Endothelial cell of umbilical vein (primary cell): ENCODE results near the gene PRR15. TPM values are rescaled to one million over a fixed set of nuclear protein-coding genes. Genes with fewer than 3 reads are reported as not detected.

Experiments used
- BruUV-seq: library from RNA; stranded (reverse); fragments of 400-500 nt; replicated peaks from 2 replicates; lab custom pipeline; 2021; lab: Mats Ljungman, UMichigan
- CTCF ChIA-PET: fragments of 300-600, 350-600 bp; sonication (Branson Sonifier 250); formaldehyde crosslinking; loops from one replicate; lab custom pipeline; 2021; ENCODE audit warnings: antibody characterized with exemption, inconsistent platforms; lab: Charles Lee
- POLR2A ChIA-PET: fragments of 300-600, 350-600 bp; sonication (Branson Sonifier 250); formaldehyde crosslinking; loops from one replicate; lab custom pipeline; 2021; ENCODE audit warnings: antibody characterized with exemption, inconsistent platforms; lab: Charles Lee
- DNase-seq: peaks from one replicate; pipeline ENCODE4 v3.0.0-alpha.2; 2011; ENCODE audit warnings: low read depth, low spot score
- FAIRE-seq: peaks from 2 replicates; lab custom pipeline; 2011; peaks lifted over from hg19 to GRCh38; lab: Jason Lieb, UNC
- H2AFZ ChIP-seq: 2 replicates; pipeline ENCODE4 v1.6.0; 2012; ENCODE audit warnings: low read depth, low read length, control low read depth, inconsistent platforms
- H3K27ac ChIP-seq: 2 replicates; pipeline ENCODE4 v1.5.1; 2011; ENCODE audit warnings: low read depth, mild to moderate bottlenecking, control low read depth, low read length, moderate library complexity; ENCODE audit not compliant: insufficient read depth
- H3K27me3 ChIP-seq, 2 experiments: 2 replicates each; pipeline versions ENCODE4 v1.6.0 to v1.6.1; 2011; ENCODE audit warnings: low read length in 2 of 2, mixed read lengths in 1 of 2; ENCODE audit not compliant: control insufficient read depth in 2 of 2, insufficient read depth in 2 of 2
- H3K36me3 ChIP-seq, 2 experiments: 2 replicates in 1 of 2; 3 replicates in 1 of 2; pipeline ENCODE4 v1.5.1; 2011; ENCODE audit warnings: low read length in 2 of 2, mild to moderate bottlenecking in 1 of 2, moderate library complexity in 1 of 2; ENCODE audit not compliant: control insufficient read depth in 2 of 2, insufficient read depth in 2 of 2; ENCODE audit errors: extremely low read depth in 1 of 2
- H3K4me1 ChIP-seq: 3 replicates; pipeline ENCODE4 v1.5.1; 2011; ENCODE audit warnings: mild to moderate bottlenecking, low read length; ENCODE audit not compliant: control insufficient read depth, insufficient read depth; ENCODE audit errors: extremely low read depth
- H3K4me2 ChIP-seq: 2 replicates; pipeline ENCODE4 v1.6.1; 2011; ENCODE audit warnings: low read length, control low read depth, mixed read lengths; ENCODE audit not compliant: insufficient read depth
- H3K4me3 ChIP-seq, 3 experiments: fragments of 200-600 bp in 1 of 3; sonication (generic), shearing (Covaris generic) in 1 of 3; replicated peaks in 1 of 3; 2 replicates each; pipeline ENCODE4 v1.5.1; 2011 to 2016; ENCODE audit warnings: control low read depth in 3 of 3, low read length in 3 of 3, mild to moderate bottlenecking in 2 of 3, inconsistent platforms in 1 of 3, low read depth in 1 of 3, moderate library complexity in 1 of 3; ENCODE audit not compliant: insufficient read depth in 1 of 3
- H3K79me2 ChIP-seq: 2 replicates; pipeline ENCODE4 v1.6.0; 2012; ENCODE audit warnings: low read length, inconsistent platforms; ENCODE audit not compliant: control insufficient read depth, insufficient read depth
- H3K9ac ChIP-seq: replicated peaks from 2 replicates; pipeline ENCODE3; 2011; ENCODE audit warnings: low read length, control low read depth; ENCODE audit not compliant: insufficient read depth; ENCODE audit errors: extremely low read depth
- H3K9me1 ChIP-seq: replicated peaks from 3 replicates; pipeline ENCODE4 v1.6.0; 2011; ENCODE audit warnings: mild to moderate bottlenecking, low read length; ENCODE audit not compliant: control insufficient read depth, insufficient read depth; ENCODE audit errors: extremely low read depth
- H3K9me3 ChIP-seq: replicated peaks from 2 replicates; pipeline ENCODE4 v1.5.1; 2012; ENCODE audit warnings: low read length, inconsistent platforms; ENCODE audit not compliant: control insufficient read depth, insufficient read depth
- H4K20me1 ChIP-seq: replicated peaks from 2 replicates; pipeline ENCODE3; 2011; ENCODE audit warnings: mild to moderate bottlenecking, low read length; ENCODE audit not compliant: control insufficient read depth, insufficient read depth; ENCODE audit errors: extremely low read depth
- EZH2 ChIP-seq: IDR thresholded peaks from 2 replicates; pipeline ENCODE4 v1.6.1; 2012; ENCODE audit warnings: borderline replicate concordance, low read depth, mild to moderate bottlenecking, moderate library complexity, low read length, inconsistent platforms; ENCODE audit not compliant: severe bottlenecking
- FOS ChIP-seq: IDR thresholded peaks from 2 replicates; pipeline ENCODE4 v1.6.1; 2011; ENCODE audit warnings: mild to moderate bottlenecking, low read length, moderate library complexity, borderline replicate concordance; ENCODE audit not compliant: insufficient read depth
- GATA2 ChIP-seq: IDR thresholded peaks from 2 replicates; pipeline ENCODE4 v1.7.0; 2011; ENCODE audit warnings: low read depth, mild to moderate bottlenecking, moderate library complexity, mixed read lengths, low read length; ENCODE audit not compliant: insufficient read length, insufficient read depth
- JUN ChIP-seq: IDR thresholded peaks from 2 replicates; pipeline ENCODE4 v1.6.1; 2011; ENCODE audit warnings: borderline replicate concordance, low read depth; ENCODE audit not compliant: insufficient read length, insufficient read depth
- MYC ChIP-seq: IDR thresholded peaks from one replicate; pipeline ENCODE4 v1.6.1; 2011; ENCODE audit warnings: mild to moderate bottlenecking, low read depth, low read length
- POLR2A ChIP-seq: IDR thresholded peaks from 2 replicates; pipeline ENCODE4 v1.6.1; 2012; ENCODE audit warnings: low read depth, mild to moderate bottlenecking, control low read depth, low read length
- POLR2AphosphoS5 ChIP-seq: IDR thresholded peaks from 2 replicates; pipeline ENCODE4 v1.6.1; 2012; ENCODE audit warnings: low read depth, mild to moderate bottlenecking, control low read depth, low read length, moderate library complexity; ENCODE audit not compliant: insufficient read depth
- dilution Hi-C: fragments of 300-500 bp; cut with MboI; formaldehyde crosslinking; loops from one replicate; pipeline ENCODE4 v1.15.0; 2019; ENCODE audit warnings: low sequenced_read_pairs; ENCODE audit not compliant: extremely low pct_ligation_motif_present
- intact Hi-C: fragments of 100-400 bp; cut with micrococcal nuclease; formaldehyde crosslinking; loops from one replicate; pipeline ENCODE4 v1.10.0; 2022
- polyA plus RNA-seq, 4 experiments: library from polyadenylated mRNA; depleted of rRNA in 3 of 4; stranded (reverse) in 3 of 4; unstranded in 1 of 4; fragments of >200 nt; gene quantifications; 2 replicates each; pipeline versions ENCODE4 v1.2.1 to v1.2.3, GENCODE V29; 2011 to 2012; ENCODE audit warnings: missing spikeins in 1 of 4
- total RNA-seq: library from RNA; stranded (reverse); gene quantifications from 2 replicates; pipeline ENCODE4 v1.2.3, GENCODE V29; 2021
- TF ChIP-seq, protein P1 (sequence below), 2 donors: IDR thresholded peaks; 1 replicate in 1 of 2; 2 replicates in 1 of 2; pipeline ENCODE4 v1.5.1; 2011; ENCODE audit warnings: low read length in 2 of 2, mild to moderate bottlenecking in 2 of 2, moderate library complexity in 2 of 2, control low read depth in 1 of 2, inconsistent platforms in 1 of 2, low read depth in 1 of 2; ENCODE audit not compliant: insufficient read depth in 1 of 2; ENCODE audit errors: extremely low read depth in 1 of 2
- TF ChIP-seq, protein P2 (sequence below): IDR thresholded peaks from 2 replicates; pipeline ENCODE4 v1.6.1; 2011; ENCODE audit not compliant: insufficient read depth, insufficient read length

Gene PRR15
- total and polyA plus RNA-seq, 2 donors (not counting 3 experiments of a cell fraction or from before 2014, with no cell fraction given): 1.8 to 5.0 TPM

DNA sequence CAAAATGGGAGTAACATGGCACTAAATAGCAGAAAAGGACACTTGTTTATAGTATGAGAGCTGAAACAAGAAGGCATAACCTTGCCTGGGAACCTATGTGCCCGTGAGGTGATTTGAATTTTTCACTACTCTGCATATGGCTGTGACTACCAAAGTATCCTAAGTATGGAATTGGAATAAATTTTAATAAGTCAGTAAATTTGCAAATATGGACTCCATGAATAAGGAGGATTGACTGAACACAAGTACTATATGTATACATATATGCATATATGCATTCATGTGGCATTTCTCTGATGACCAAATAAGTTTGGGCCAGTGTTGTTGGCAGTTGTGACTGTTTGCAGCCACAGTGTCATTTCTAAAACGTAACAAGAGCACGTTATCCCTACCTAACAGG is 34.5 kb downstream of the PRR15 start:
- ChIA-PET POLR2A (no interaction called here), CTCF (interaction anchor here (1.2 to 1.6 kb wide), 3 partner anchors 9 to 676 kb away, joined by 3 to 13 read pairs (median 3); no protein-coding TSS in a partner anchor)
- no TSS peak for BruUV-seq
- DNase-seq (no peak), FAIRE-seq (no peak)
- no peaks in the 10 kb centered on the region for H3K27me3 ChIP-seq
- intact Hi-C loops (no loop called here), dilution Hi-C loops (no loop called here)
- no peak overlapping the region for H3K27ac ChIP-seq
- H3K9me3 ChIP-seq: no peaks in the 10 kb centered on the region
- H2AFZ ChIP-seq: no peak overlapping the region
- H4K20me1 ChIP-seq: no peaks in the 10 kb centered on the region
- TF ChIP-seq GATA2: no peak
- no peak for TF ChIP-seq MYC
- TF ChIP-seq POLR2A: no peak
- TF ChIP-seq FOS: no peak
- TF ChIP-seq, protein P1, sequence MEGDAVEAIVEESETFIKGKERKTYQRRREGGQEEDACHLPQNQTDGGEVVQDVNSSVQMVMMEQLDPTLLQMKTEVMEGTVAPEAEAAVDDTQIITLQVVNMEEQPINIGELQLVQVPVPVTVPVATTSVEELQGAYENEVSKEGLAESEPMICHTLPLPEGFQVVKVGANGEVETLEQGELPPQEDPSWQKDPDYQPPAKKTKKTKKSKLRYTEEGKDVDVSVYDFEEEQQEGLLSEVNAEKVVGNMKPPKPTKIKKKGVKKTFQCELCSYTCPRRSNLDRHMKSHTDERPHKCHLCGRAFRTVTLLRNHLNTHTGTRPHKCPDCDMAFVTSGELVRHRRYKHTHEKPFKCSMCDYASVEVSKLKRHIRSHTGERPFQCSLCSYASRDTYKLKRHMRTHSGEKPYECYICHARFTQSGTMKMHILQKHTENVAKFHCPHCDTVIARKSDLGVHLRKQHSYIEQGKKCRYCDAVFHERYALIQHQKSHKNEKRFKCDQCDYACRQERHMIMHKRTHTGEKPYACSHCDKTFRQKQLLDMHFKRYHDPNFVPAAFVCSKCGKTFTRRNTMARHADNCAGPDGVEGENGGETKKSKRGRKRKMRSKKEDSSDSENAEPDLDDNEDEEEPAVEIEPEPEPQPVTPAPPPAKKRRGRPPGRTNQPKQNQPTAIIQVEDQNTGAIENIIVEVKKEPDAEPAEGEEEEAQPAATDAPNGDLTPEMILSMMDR (IDR thresholded peaks at IDR 0.05; ENCODE audit: extremely low read depth in 1 of 2, insufficient read depth in 1 of 2, low read depth in 1 of 2, low read length in 2 of 2): no peak
- H3K36me3 ChIP-seq: no peaks in the 10 kb centered on the region
- no peaks in the 10 kb centered on the region for H3K79me2 ChIP-seq
- H3K9ac ChIP-seq: no peak overlapping the region
- no peaks in the 10 kb centered on the region for H3K4me1 ChIP-seq
- H3K9me1 ChIP-seq: no peaks in the 10 kb centered on the region
- H3K4me2 ChIP-seq: no peak overlapping the region
- H3K4me3 ChIP-seq: no peak overlapping the region

DNA sequence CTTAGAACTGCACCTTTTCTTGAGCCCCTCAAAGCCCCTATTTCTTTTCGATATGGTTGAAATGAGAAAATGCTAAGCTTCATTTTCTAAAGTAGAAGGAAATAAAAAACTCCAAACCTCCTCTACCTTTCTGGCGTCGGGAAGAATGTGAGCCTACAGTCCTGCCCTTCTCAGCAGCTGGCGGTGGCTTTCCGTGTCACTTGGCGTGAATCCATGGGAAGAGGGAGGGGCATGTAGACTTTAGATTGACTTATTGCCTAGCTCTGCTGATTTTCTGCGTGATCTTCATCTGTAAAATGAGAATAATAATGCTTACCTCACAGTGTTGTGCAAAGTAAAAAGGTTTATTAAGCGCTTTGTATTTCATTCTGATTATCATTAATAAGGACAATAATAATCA is 35.0 kb downstream of the PRR15 start:
- Histone ChIP-seq H3K9ac (no peak overlapping the region), H3K4me1 (no peaks in the 10 kb centered on the region), H3K4me2 (no peak overlapping the region), H2AFZ (no peak overlapping the region), H3K27ac (no peak overlapping the region), H3K79me2 (no peaks in the 10 kb centered on the region), H3K27me3 (no peaks in the 10 kb centered on the region), H3K9me3 (no peaks in the 10 kb centered on the region), H3K36me3 (no peaks in the 10 kb centered on the region), H3K4me3 (no peak overlapping the region), H3K9me1 (no peaks in the 10 kb centered on the region), H4K20me1 (no peaks in the 10 kb centered on the region)
- DNase-seq (no peak), FAIRE-seq (no peak)
- BruUV-seq: no TSS peak
- ChIA-PET CTCF (interaction anchor here (1.2 to 1.6 kb wide), 3 partner anchors 10 to 677 kb away, joined by 3 to 13 read pairs (median 3); no protein-coding TSS in a partner anchor), POLR2A (no interaction called here)
- TF ChIP-seq EZH2 (no peak), FOS (no peak), JUN (no peak), POLR2A (no peak), POLR2AphosphoS5 (no peak), GATA2 (no peak), MYC (no peak)
- TF ChIP-seq, protein P1 (IDR thresholded peaks at IDR 0.05; ENCODE audit: extremely low read depth in 1 of 2, insufficient read depth in 1 of 2, low read depth in 1 of 2, low read length in 2 of 2): no peak
- TF ChIP-seq, protein P2, sequence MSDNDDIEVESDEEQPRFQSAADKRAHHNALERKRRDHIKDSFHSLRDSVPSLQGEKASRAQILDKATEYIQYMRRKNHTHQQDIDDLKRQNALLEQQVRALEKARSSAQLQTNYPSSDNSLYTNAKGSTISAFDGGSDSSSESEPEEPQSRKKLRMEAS: no peak
- dilution Hi-C loops: no loop called here
- intact Hi-C loops: no loop called here
